EH (cell line): ENCODE results near the gene CCDC83.
"Not testable (repeated sequence)": the region's sequence is repeated elsewhere in the genome, so short reads cannot be mapped to it uniquely, and the experiment has no call there.

ENCODE experiments used
- DNase-seq: peaks from one replicate; pipeline ENCODE4 v3.0.0-alpha.2; 2015; ENCODE audit warnings: low read depth

The CCDC83 gene

GRCh38 chr11:85889108-85889507, 33.9 kb downstream of the CCDC83 start:
- DNase-seq = no peak

GRCh38 chr11:85889676-85890579, 34.7 kb downstream of the CCDC83 start:
- DNase-seq = peak; percentile 89

- DNase-seq = no peak
These were observed 38.2 kb downstream of the CCDC83 start for GRCh38 chr11:85893395-85893794.

GRCh38 chr11:85896876-85897275, 41.7 kb downstream of the CCDC83 start:
- DNase-seq = no peak

- no peak for DNase-seq
These were observed 43.3 kb downstream of the CCDC83 start for GRCh38 chr11:85898456-85898855.

GRCh38 chr11:85902353-85902752, 47.2 kb downstream of the CCDC83 start:
- no peak for DNase-seq

GRCh38 chr11:85903406-85903805, 48.2 kb downstream of the CCDC83 start:
- DNase-seq = no peak

GRCh38 chr11:85903811-85904210, 48.6 kb downstream of the CCDC83 start:
- no peak for DNase-seq

GRCh38 chr11:85912414-85912813, 57.2 kb downstream of the CCDC83 start:
- no peak for DNase-seq

GRCh38 chr11:85913513-85913912, 58.3 kb downstream of the CCDC83 start:
- DNase-seq = no peak

- DNase-seq = no peak
These were observed 59.2 kb downstream of the CCDC83 start for GRCh38 chr11:85914425-85914824.

GRCh38 chr11:85918910-85919794, 64.0 kb downstream of the CCDC83 start:
- DNase-seq = no peak

- DNase-seq = no peak
These were observed 67.2 kb downstream of the CCDC83 start for GRCh38 chr11:85922367-85922766.

GRCh38 chr11:85923455-85923854, 68.3 kb downstream of the CCDC83 start:
- DNase-seq = no peak

- DNase-seq = not testable (repeated sequence)
These were observed 71.6 kb downstream of the CCDC83 start for GRCh38 chr11:85926653-85927214.

GRCh38 chr11:85930879-85931366, 75.7 kb downstream of the CCDC83 start:
- no peak for DNase-seq

- no peak for DNase-seq
These were observed 79.5 kb downstream of the CCDC83 start for GRCh38 chr11:85934596-85935169.

- DNase-seq = no peak
These were observed 80.6 kb downstream of the CCDC83 start for GRCh38 chr11:85935751-85936150.

GRCh38 chr11:85937835-85938234, 82.7 kb downstream of the CCDC83 start:
- no peak for DNase-seq

GRCh38 chr11:85939099-85940015, 84.2 kb downstream of the CCDC83 start:
- no peak for DNase-seq
